MM.1S (cell line): ENCODE results near the gene PRKG1.

ENCODE experiments used
- DNase-seq: peaks from one replicate; pipeline ENCODE4 v3.0.0-alpha.2; 2015
- H2AFZ ChIP-seq: fragments of 300-600 bp; sonication (generic); 2 replicates; pipeline ENCODE4 v1.6.0; 2016; ENCODE audit warnings: antibody characterized with exemption, low read length
- H3F3A ChIP-seq: fragments of 300-600 bp; sonication (generic); 2 replicates; pipeline ENCODE4 v1.6.1; 2016; ENCODE audit warnings: mild to moderate bottlenecking, antibody characterized with exemption, low read length, moderate library complexity, mixed read lengths; ENCODE audit not compliant: insufficient read depth
- H3K27ac ChIP-seq: fragments of 300-600 bp; sonication (generic); 2 replicates; pipeline ENCODE4 v1.5.1; 2016; ENCODE audit warnings: mild to moderate bottlenecking, low read length
- H3K27me3 ChIP-seq: fragments of 300-600 bp; sonication (generic); replicated peaks from 2 replicates; pipeline ENCODE4 v1.6.0; 2016; ENCODE audit warnings: low read length; ENCODE audit not compliant: insufficient read depth
- H3K36me3 ChIP-seq: fragments of 300-600 bp; sonication (generic); replicated peaks from 2 replicates; pipeline ENCODE4 v1.6.1; 2016; ENCODE audit warnings: mild to moderate bottlenecking, low read length, mixed read lengths; ENCODE audit not compliant: insufficient read depth
- H3K4me1 ChIP-seq: fragments of 300-600 bp; sonication (generic); 2 replicates; pipeline ENCODE4 v1.6.1; 2016; ENCODE audit warnings: low read length, mixed read lengths
- H3K4me2 ChIP-seq: fragments of 300-600 bp; sonication (generic); 2 replicates; pipeline ENCODE4 v1.6.0; 2016; ENCODE audit warnings: low read depth, low read length
- H3K4me3 ChIP-seq: fragments of 300-600 bp; sonication (generic); 2 replicates; pipeline ENCODE4 v1.5.1; 2016; ENCODE audit warnings: low read length, mixed read lengths
- H3K79me2 ChIP-seq: fragments of 300-600 bp; sonication (generic); 2 replicates; pipeline ENCODE4 v1.6.1; 2016; ENCODE audit warnings: mixed run types, low read length, mixed read lengths
- H3K9ac ChIP-seq: fragments of 300-600 bp; sonication (generic); 2 replicates; pipeline ENCODE4 v1.6.1; 2016; ENCODE audit warnings: low read length, mixed read lengths
- H3K9me2 ChIP-seq: fragments of 300-600 bp; sonication (generic); replicated peaks from 2 replicates; pipeline ENCODE4 v1.6.1; 2016; ENCODE audit warnings: mild to moderate bottlenecking, low read length, mixed read lengths; ENCODE audit not compliant: insufficient read depth
- H3K9me3 ChIP-seq: fragments of 300-600 bp; sonication (generic); replicated peaks from 2 replicates; pipeline ENCODE4 v1.6.1; 2016; ENCODE audit warnings: mild to moderate bottlenecking, low read length, mixed read lengths; ENCODE audit not compliant: insufficient read depth
- H4K20me1 ChIP-seq: fragments of 300-600 bp; sonication (generic); 2 replicates; pipeline ENCODE4 v1.6.1; 2016; ENCODE audit warnings: mild to moderate bottlenecking, low read length, moderate library complexity, mixed read lengths; ENCODE audit not compliant: insufficient read depth
- EZH2 ChIP-seq: fragments of 300-600 bp; sonication (generic); optimal IDR thresholded peaks from 2 replicates; pipeline ENCODE3; 2017; ENCODE audit warnings: low read depth, mild to moderate bottlenecking, antibody characterized with exemption, low read length, mixed read lengths
- EZH2phosphoT487 ChIP-seq: fragments of 300-600 bp; sonication (generic); IDR thresholded peaks from 2 replicates; pipeline ENCODE4 v1.6.1; 2018; ENCODE audit warnings: antibody characterized with exemption, low read length
- TF ChIP-seq, protein P1 (sequence below): fragments of 300-600 bp; sonication (generic); IDR thresholded peaks from 2 replicates; pipeline ENCODE4 v1.5.1; 2016; ENCODE audit warnings: antibody characterized with exemption, low read length, mixed read lengths

The PRKG1 gene

DNA sequence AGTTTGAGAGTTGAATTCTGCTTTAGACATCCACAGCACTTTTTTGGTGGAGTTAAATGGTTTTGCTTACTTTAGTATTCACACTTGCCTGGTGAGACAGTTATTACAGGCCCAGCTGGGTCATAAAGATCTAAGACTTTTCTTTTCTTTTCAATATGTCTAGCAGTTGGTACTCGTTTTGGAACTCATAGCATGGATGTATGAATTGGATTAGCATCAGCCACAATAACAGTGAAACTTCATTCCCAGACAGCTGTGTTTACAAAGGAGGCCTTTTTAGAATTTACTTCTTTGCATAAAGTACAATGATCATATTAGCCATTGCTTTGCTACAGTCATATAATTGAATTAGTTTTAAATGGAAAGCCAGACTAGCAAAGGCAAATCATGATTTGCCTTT is 1071.3 kb downstream of the PRKG1 start:
- no peaks in the 10 kb centered on the region for H3K36me3 ChIP-seq
- no peak for DNase-seq
- H3K4me3 ChIP-seq: no peak overlapping the region
- no peaks in the 10 kb centered on the region for H3K4me1 ChIP-seq
- H3K4me2 ChIP-seq: no peak overlapping the region
- H4K20me1 ChIP-seq: no peaks in the 10 kb centered on the region
- TF ChIP-seq EZH2: no peak
- no peak for TF ChIP-seq EZH2phosphoT487
- TF ChIP-seq, protein P1, sequence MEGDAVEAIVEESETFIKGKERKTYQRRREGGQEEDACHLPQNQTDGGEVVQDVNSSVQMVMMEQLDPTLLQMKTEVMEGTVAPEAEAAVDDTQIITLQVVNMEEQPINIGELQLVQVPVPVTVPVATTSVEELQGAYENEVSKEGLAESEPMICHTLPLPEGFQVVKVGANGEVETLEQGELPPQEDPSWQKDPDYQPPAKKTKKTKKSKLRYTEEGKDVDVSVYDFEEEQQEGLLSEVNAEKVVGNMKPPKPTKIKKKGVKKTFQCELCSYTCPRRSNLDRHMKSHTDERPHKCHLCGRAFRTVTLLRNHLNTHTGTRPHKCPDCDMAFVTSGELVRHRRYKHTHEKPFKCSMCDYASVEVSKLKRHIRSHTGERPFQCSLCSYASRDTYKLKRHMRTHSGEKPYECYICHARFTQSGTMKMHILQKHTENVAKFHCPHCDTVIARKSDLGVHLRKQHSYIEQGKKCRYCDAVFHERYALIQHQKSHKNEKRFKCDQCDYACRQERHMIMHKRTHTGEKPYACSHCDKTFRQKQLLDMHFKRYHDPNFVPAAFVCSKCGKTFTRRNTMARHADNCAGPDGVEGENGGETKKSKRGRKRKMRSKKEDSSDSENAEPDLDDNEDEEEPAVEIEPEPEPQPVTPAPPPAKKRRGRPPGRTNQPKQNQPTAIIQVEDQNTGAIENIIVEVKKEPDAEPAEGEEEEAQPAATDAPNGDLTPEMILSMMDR: no peak
- H3K27ac ChIP-seq: no peak overlapping the region
- H3K9me3 ChIP-seq: no peaks in the 10 kb centered on the region
- H3F3A ChIP-seq: no peaks in the 10 kb centered on the region
- no peaks in the 10 kb centered on the region for H3K9me2 ChIP-seq
- no peak overlapping the region for H2AFZ ChIP-seq
- H3K79me2 ChIP-seq: no peaks in the 10 kb centered on the region
- H3K9ac ChIP-seq: no peak overlapping the region
- no peaks in the 10 kb centered on the region for H3K27me3 ChIP-seq

DNA sequence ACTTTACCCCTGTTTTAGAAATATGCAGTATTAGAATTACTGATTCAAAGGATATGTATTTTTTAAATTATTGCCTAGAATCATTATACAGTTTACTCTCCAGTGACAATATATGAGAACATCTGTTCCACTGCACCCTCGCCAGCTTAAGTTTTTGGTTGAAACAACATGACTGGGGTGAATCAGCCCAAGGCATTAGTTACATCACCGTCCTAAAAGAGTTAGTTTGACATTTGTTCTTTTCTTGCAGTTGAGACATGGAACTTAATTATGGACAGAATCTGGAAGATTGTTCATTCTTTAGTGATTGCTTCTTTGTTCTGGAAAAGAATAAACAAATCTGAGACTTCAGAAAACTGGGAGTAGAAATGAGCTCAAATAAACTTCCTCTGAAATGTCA is 1072.5 kb downstream of the PRKG1 start:
- Histone ChIP-seq H3K27ac (no peak overlapping the region), H2AFZ (no peak overlapping the region), H3K9me3 (no peaks in the 10 kb centered on the region), H3K4me1 (no peaks in the 10 kb centered on the region), H3K4me2 (no peak overlapping the region), H3K9me2 (no peaks in the 10 kb centered on the region), H3K79me2 (no peaks in the 10 kb centered on the region), H3K36me3 (no peaks in the 10 kb centered on the region), H3F3A (no peaks in the 10 kb centered on the region), H3K9ac (no peak overlapping the region), H4K20me1 (no peaks in the 10 kb centered on the region), H3K4me3 (no peak overlapping the region), H3K27me3 (no peaks in the 10 kb centered on the region)
- no peak for DNase-seq
- TF ChIP-seq EZH2phosphoT487: no peak
- TF ChIP-seq, protein P1: no peak
- TF ChIP-seq EZH2: no peak

DNA sequence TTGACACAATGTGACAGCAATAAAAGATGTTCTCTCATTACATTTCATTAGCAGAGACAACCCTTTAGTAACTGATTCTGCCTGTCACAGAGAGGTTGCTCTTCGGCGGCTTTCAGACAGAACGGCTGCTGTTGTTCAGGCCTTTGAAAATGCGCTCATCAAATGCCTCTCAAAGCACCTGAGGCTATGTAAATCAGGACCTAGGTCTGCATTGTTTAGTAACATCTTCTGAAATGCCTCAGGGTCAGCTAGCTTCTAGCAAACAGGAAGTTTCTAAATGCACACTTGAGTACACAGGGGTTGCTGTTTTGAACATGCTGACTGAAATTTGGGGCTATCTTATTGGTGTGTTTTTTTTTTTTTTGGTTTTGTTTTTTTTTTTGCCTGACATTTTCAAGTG is 1096.5 kb downstream of the PRKG1 start:
- Histone ChIP-seq H3K9ac (no peak overlapping the region), H3K79me2 (no peaks in the 10 kb centered on the region), H3K27me3 (no peaks in the 10 kb centered on the region), H3K9me2 (no peaks in the 10 kb centered on the region), H2AFZ (no peak overlapping the region), H3K4me1 (no peaks in the 10 kb centered on the region), H3K9me3 (no peaks in the 10 kb centered on the region), H4K20me1 (no peaks in the 10 kb centered on the region), H3K36me3 (no peaks in the 10 kb centered on the region), H3F3A (no peaks in the 10 kb centered on the region), H3K27ac (no peak overlapping the region), H3K4me2 (no peak overlapping the region), H3K4me3 (no peak overlapping the region)
- DNase-seq: no peak
- TF ChIP-seq EZH2 (no peak), EZH2phosphoT487 (no peak)
- TF ChIP-seq, protein P1: no peak

DNA sequence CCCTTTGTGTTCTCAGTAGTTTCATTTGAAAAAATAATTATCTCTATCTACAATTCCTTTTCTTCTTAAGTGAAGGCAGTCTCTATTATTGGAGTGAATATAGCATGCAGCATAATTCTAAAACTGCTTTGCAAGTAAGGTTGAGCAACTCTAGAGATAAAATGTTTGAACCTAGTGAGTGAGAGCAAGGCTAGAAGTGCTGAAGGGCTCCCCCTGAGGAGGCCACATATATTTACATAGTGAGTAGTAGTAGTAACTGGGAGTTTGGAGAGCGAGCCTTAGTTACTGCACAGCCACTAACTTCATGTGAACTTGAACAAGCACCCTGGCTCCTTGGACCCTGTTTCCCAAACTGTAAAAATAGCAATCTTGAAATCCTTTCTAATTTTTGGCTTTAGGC is 1098.3 kb downstream of the PRKG1 start:
- H2AFZ ChIP-seq: no peak overlapping the region
- no peak overlapping the region for H3K4me2 ChIP-seq
- no peaks in the 10 kb centered on the region for H3K27me3 ChIP-seq
- H4K20me1 ChIP-seq: no peaks in the 10 kb centered on the region
- no peak for DNase-seq
- TF ChIP-seq EZH2: no peak
- TF ChIP-seq, protein P1: no peak
- no peak for TF ChIP-seq EZH2phosphoT487
- no peaks in the 10 kb centered on the region for H3K9me2 ChIP-seq
- H3K4me3 ChIP-seq: no peak overlapping the region
- H3K4me1 ChIP-seq: no peaks in the 10 kb centered on the region
- no peak overlapping the region for H3K9ac ChIP-seq
- no peaks in the 10 kb centered on the region for H3K9me3 ChIP-seq
- no peaks in the 10 kb centered on the region for H3K36me3 ChIP-seq
- no peaks in the 10 kb centered on the region for H3F3A ChIP-seq
- H3K27ac ChIP-seq: no peak overlapping the region
- no peaks in the 10 kb centered on the region for H3K79me2 ChIP-seq
